RWPE2 (cell line): ENCODE results near the gene CEBPA.

Source experiments
- ATAC-seq: fragments of 200-7000 bp; cut with Tn5 transposase; 3 replicates; pipeline ENCODE4 v1.9.1; 2021; ENCODE audit warnings: low read depth
- DNase-seq: peaks from one replicate; pipeline ENCODE4 v3.0.0-alpha.2; 2020; ENCODE audit warnings: low spot score
- H3K27ac ChIP-seq: fragments of 450-650 bp; 2 replicates; pipeline ENCODE4 v1.5.1; 2017; ENCODE audit warnings: mild to moderate bottlenecking; ENCODE audit not compliant: poor library complexity, severe bottlenecking
- H3K27me3 ChIP-seq: fragments of 250-450 bp; sonication (Bioruptor Pico); 2 replicates; pipeline ENCODE4 v1.5.1; 2021; ENCODE audit warnings: mild to moderate bottlenecking, moderate library complexity; ENCODE audit not compliant: insufficient read depth, poor library complexity, severe bottlenecking
- H3K36me3 ChIP-seq: fragments of 250-450 bp; sonication (Bioruptor Pico); 2 replicates; pipeline ENCODE4 v1.5.1; 2020; ENCODE audit warnings: low read depth, mild to moderate bottlenecking, moderate library complexity
- H3K4me1 ChIP-seq: fragments of 250-450 bp; sonication (Bioruptor Pico); 2 replicates; pipeline ENCODE4 v1.5.1; 2021; ENCODE audit warnings: mild to moderate bottlenecking, moderate library complexity; ENCODE audit not compliant: insufficient read depth, poor library complexity, severe bottlenecking
- H3K4me3 ChIP-seq: fragments of 250-450 bp; sonication (Bioruptor Pico); 2 replicates; pipeline ENCODE4 v1.5.1; 2021; ENCODE audit warnings: mild to moderate bottlenecking, moderate library complexity; ENCODE audit not compliant: severe bottlenecking
- H3K9me3 ChIP-seq: fragments of 250-450 bp; sonication (Bioruptor Pico); 2 replicates; pipeline ENCODE4 v1.5.1; 2021; ENCODE audit warnings: mild to moderate bottlenecking, moderate library complexity; ENCODE audit not compliant: severe bottlenecking
- TF ChIP-seq, protein P1 (sequence below): fragments of 450-650 bp; IDR thresholded peaks from one replicate; pipeline ENCODE4 v1.5.1; 2017; ENCODE audit warnings: mild to moderate bottlenecking, moderate library complexity; ENCODE audit not compliant: poor library complexity, severe bottlenecking

CEBPA gene

DNA sequence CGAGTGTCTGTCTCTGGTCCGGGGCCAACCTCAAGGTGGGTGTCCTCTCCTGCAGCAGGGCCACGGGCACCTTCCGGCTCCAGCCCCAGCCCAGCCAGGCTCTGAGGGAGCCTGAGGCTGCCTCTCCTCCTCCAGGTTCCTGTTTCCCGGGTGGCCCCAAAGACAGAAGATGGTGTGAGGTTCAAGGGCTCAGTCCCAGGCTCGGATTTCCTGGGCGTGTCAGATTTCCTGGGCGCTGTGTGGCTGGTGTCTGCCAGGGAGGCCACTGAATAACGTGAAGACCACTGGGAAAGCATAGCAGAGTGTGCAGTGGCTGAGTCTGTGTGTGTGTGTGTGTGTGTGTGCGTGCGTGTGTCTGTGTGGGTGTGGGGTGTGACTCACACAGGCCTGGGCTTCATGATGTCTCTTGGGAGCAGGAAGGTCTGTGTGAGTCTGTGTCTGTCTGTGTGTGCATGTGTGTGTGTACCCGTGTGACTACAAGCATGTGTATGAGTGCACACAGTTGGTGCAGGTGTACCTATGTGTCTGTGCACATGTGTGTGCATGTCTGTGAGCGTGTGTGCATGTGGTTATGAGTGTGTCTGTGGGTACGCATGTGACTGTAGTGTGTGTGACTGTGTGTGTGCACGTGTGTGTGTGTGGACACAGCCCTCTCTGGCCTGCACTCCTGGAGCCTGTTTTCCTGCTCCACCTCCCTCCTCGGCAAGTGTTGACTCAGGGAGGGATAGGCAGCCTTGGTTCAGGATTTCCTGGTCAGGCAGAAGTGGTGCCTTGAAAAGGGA lies 28.3 kb downstream of the CEBPA start:
- H3K36me3 ChIP-seq = no peaks in the 10 kb centered on the region
- TF ChIP-seq, protein P1, sequence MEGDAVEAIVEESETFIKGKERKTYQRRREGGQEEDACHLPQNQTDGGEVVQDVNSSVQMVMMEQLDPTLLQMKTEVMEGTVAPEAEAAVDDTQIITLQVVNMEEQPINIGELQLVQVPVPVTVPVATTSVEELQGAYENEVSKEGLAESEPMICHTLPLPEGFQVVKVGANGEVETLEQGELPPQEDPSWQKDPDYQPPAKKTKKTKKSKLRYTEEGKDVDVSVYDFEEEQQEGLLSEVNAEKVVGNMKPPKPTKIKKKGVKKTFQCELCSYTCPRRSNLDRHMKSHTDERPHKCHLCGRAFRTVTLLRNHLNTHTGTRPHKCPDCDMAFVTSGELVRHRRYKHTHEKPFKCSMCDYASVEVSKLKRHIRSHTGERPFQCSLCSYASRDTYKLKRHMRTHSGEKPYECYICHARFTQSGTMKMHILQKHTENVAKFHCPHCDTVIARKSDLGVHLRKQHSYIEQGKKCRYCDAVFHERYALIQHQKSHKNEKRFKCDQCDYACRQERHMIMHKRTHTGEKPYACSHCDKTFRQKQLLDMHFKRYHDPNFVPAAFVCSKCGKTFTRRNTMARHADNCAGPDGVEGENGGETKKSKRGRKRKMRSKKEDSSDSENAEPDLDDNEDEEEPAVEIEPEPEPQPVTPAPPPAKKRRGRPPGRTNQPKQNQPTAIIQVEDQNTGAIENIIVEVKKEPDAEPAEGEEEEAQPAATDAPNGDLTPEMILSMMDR = no peak
- H3K27me3 ChIP-seq = no peaks in the 10 kb centered on the region
- H3K4me3 ChIP-seq = no peak overlapping the region
- peaks cover 10% of the 10 kb centered on the region for H3K4me1 ChIP-seq
- DNase-seq (no peak), ATAC-seq (peak; percentile 38; the same call in 2 of the 3 replicates)
- H3K27ac ChIP-seq = no peak overlapping the region
- H3K9me3 ChIP-seq = no peaks in the 10 kb centered on the region

DNA sequence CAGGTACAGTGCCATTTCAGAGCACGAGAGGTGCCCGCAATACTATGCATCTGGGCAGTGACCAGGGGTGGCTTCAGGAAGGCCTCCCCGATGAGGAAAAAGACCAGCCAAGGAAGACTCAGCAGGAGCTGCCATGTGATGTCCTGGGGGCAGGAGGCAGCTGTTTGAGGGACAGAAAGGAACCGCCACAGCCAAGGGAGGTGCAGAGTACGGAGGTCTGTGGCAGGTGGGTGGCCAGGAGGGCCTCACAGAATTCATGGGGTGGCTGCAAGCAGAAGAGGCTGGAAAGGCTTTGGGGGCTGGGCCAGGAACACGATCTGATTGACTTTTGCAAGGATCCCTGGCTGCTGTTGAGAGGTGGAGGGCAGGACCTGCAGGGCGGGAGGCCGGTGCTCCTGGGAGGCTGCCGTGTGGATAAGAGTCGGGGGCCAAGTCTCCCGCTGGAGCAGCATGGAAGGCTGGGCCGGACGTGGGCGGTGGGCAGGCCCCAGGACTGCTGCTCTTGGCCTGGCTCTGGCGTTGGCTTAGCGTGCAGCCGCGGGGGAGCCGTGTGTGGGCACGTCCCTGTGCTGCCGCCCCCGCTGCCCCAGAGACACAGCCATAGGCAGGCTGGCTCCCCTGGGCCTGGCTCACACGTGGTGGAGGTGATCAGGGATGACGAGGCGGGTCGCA lies 29.1 kb downstream of the CEBPA start:
- TF ChIP-seq, protein P1 = no peak
- DNase-seq (no peak), ATAC-seq (no peak)
- H3K4me1 ChIP-seq = peaks cover 10% of the 10 kb centered on the region
- H3K27ac ChIP-seq = no peak overlapping the region
- H3K36me3 ChIP-seq = no peaks in the 10 kb centered on the region
- H3K9me3 ChIP-seq = no peaks in the 10 kb centered on the region
- no peak overlapping the region for H3K4me3 ChIP-seq
- H3K27me3 ChIP-seq = no peaks in the 10 kb centered on the region

DNA sequence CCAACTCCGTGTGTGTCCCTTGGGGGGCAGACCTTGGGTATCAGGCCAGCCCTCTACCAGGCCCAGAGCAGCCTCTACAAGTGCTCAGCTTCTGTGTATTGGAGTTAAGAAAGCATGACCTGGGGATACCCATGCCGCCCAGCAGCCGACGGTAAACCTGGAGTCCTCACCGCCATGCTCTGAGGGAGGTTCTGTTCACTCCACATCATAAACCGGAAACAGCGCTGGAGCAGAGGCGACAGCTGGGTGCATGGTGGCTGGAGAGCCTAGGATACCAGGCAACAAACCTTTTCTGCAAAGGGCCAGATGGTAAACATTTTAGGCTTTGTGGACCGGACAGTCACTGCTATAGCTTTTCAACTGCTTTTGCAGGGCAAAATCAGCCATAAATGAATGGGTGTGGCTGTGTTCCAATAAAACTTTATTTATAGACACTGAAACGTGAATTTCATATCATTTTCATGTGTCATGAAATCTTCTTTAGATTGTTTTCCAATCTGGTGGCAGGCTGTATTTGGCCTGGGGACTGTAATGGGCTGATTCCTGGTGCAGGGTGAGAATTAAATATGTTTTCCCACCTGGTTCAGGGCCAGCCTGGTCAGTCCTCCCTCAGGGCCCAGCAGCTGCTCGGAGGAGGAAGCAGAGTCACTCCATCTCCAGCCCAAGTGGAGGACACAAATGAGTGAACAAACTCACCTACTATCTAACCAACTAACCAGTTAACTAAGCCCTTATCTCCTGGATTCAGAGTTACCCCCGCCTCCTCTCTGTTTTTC lies 30.9 kb downstream of the CEBPA start:
- TF ChIP-seq, protein P1 = no peak
- no peak overlapping the region for H3K4me3 ChIP-seq
- H3K9me3 ChIP-seq = no peaks in the 10 kb centered on the region
- H3K4me1 ChIP-seq = peaks cover 10% of the 10 kb centered on the region
- ATAC-seq (no peak), DNase-seq (no peak)
- no peaks in the 10 kb centered on the region for H3K27me3 ChIP-seq
- no peaks in the 10 kb centered on the region for H3K36me3 ChIP-seq
- H3K27ac ChIP-seq = no peak overlapping the region

DNA sequence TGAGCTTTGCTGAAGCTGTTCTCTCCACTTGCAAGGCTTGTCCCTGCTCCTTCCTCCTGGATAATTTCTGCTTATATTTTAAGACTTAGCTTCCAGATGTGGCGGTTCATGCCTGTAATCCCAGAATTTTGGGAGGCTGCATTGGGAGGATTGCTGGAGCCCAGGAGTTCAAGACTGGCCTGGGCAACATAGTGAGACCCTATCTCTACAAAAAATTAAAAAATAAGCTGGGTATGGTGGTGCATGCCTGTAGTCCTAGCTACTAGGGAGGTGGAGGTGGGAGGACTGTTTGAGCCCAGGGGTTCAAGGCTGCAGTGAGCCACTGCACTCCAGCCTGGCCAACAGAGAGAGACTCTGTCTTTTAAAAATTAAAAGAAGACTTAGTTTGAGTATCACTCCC lies 31.6 kb downstream of the CEBPA start:
- TF ChIP-seq, protein P1 = no peak
- H3K27ac ChIP-seq = no peak overlapping the region
- ATAC-seq = no peak
- H3K4me3 ChIP-seq = no peak overlapping the region
- DNase-seq = no peak
- no peaks in the 10 kb centered on the region for H3K9me3 ChIP-seq
- no peaks in the 10 kb centered on the region for H3K36me3 ChIP-seq
- H3K27me3 ChIP-seq = no peaks in the 10 kb centered on the region
- peaks cover 10% of the 10 kb centered on the region for H3K4me1 ChIP-seq
